Tibial nerve (tissue), 4 donors: ENCODE measurements around the gene B3GNT5. TPM values are rescaled to one million over a fixed set of nuclear protein-coding genes. Genes with fewer than 3 reads are reported as not detected.
A peak's percentile ranks its signal among the peaks of the same experiment; 100 is the strongest.

Source experiments
- DNase-seq, 2 donors: peaks; one replicate each; pipeline ENCODE4 v3.0.0-alpha.2; 2019; ENCODE audit warnings: low spot score in 2 of 2
- H3K27ac ChIP-seq, 4 donors: fragments of 200-600 bp; sonication (generic) in 3 of 4; one replicate each; pipeline ENCODE4 v1.5.1; 2017 to 2019; ENCODE audit warnings: mild to moderate bottlenecking in 1 of 4
- H3K27me3 ChIP-seq, 2 donors: fragments of 200-600 bp; sonication (generic) in 1 of 2; one replicate each; pipeline versions ENCODE4 v1.5.1 to v1.6.0; 2017 to 2019
- H3K36me3 ChIP-seq, 3 donors: fragments of 200-600 bp; sonication (generic); one replicate each; pipeline ENCODE4 v1.5.1; 2018 to 2019
- H3K4me1 ChIP-seq, 4 donors: fragments of 200-600 bp; sonication (generic) in 3 of 4; one replicate each; pipeline ENCODE4 v1.5.1; 2017 to 2019
- H3K4me3 ChIP-seq, 4 donors: fragments of 200-600 bp; sonication (generic) in 3 of 4; one replicate each; pipeline ENCODE4 v1.5.1; 2017 to 2019; ENCODE audit warnings: mild to moderate bottlenecking in 1 of 4, moderate library complexity in 1 of 4
- H3K9me3 ChIP-seq, 4 donors: fragments of 200-600 bp; sonication (generic) in 3 of 4; one replicate each; pipeline ENCODE4 v1.5.1; 2017 to 2019
- CTCF ChIP-seq, 5 experiments: fragments of 200-600 bp in 3 of 5; fragments of 450-650 bp in 2 of 5; sonication (generic) in 3 of 5; IDR thresholded peaks; one replicate each; pipeline ENCODE4 v1.5.1; 2016 to 2019; ENCODE audit warnings: antibody characterized with exemption in 5 of 5, mild to moderate bottlenecking in 3 of 5, moderate library complexity in 2 of 5
- EP300 ChIP-seq, 2 donors: sonication (generic); formaldehyde crosslinking; IDR thresholded peaks; one replicate each; pipeline ENCODE4 v1.6.1; 2017; ENCODE audit warnings: antibody characterized with exemption in 2 of 2, mild to moderate bottlenecking in 1 of 2
- POLR2A ChIP-seq, 2 donors: fragments of 450-650 bp; IDR thresholded peaks; one replicate each; pipeline ENCODE4 v1.6.1; 2017; ENCODE audit warnings: antibody characterized with exemption in 2 of 2, mild to moderate bottlenecking in 2 of 2, moderate library complexity in 2 of 2
- WGBS, 2 donors: methylation state at CpG; one replicate each; pipeline ENCODE4 v1.1.5; 2018; 5-methylcytosine and 5-hydroxymethylcytosine counted together
- total RNA-seq, 4 donors: library from RNA; depleted of rRNA; stranded (reverse); fragments of >200 nt; gene quantifications; one replicate each; pipeline ENCODE4 v1.1.0, GENCODE V29; 2016

B3GNT5 gene
- total RNA-seq, 4 donors from 2014 or later = 7.1 to 10.7 (median 9.2) TPM

- DNase-seq = no peak
- 40 to 41% methylated on average over 7 of the region's 7 CpGs for WGBS, 2 donors
- peak overlapping the region; percentile 76 to 98 (median 86) for H3K27ac ChIP-seq
Observed at GRCh38 chr3:183260167-183260904, 7.3 kb downstream of the B3GNT5 start.

GRCh38 chr3:183261151-183261724 lies 8.2 kb downstream of the B3GNT5 start:
- Histone ChIP-seq H3K27ac (peak overlapping the region; percentile 76 to 98 (median 86)), H3K4me1 (peaks cover 0 to 64% (median 31%) of the 10 kb centered on the region in 4 donors), H3K4me3 (no peak overlapping the region), H3K9me3 (no peaks in the 10 kb centered on the region), H3K27me3 (no peaks in the 10 kb centered on the region), H3K36me3 (no peaks in the 10 kb centered on the region)
- DNase-seq = no peak
- 65 to 66% methylated on average over 5 of the region's 5 CpGs for WGBS, 2 donors
- no peak for TF ChIP-seq POLR2A (IDR thresholded peaks at IDR 0.05)
- TF ChIP-seq CTCF (IDR thresholded peaks at IDR 0.05) = no peak
- TF ChIP-seq EP300 (IDR thresholded peaks at IDR 0.05) = no peak

More at GRCh38 chr3:183260167-183260904, 7.3 kb downstream of the B3GNT5 start:
- H3K36me3 ChIP-seq = no peaks in the 10 kb centered on the region
- no peak overlapping the region for H3K4me3 ChIP-seq
- no peaks in the 10 kb centered on the region for H3K27me3 ChIP-seq
- no peaks in the 10 kb centered on the region for H3K9me3 ChIP-seq
- TF ChIP-seq POLR2A (IDR thresholded peaks at IDR 0.05) (no peak), EP300 (IDR thresholded peaks at IDR 0.05) (peak in 1 of 2 donors; percentile 68)
- peaks cover 0 to 62% (median 28%) of the 10 kb centered on the region in 4 donors for H3K4me1 ChIP-seq

GRCh38 chr3:183262875-183263378 lies 9.9 kb downstream of the B3GNT5 start:
- no peak overlapping the region for H3K4me3 ChIP-seq
- H3K27me3 ChIP-seq = no peaks in the 10 kb centered on the region
- TF ChIP-seq CTCF (IDR thresholded peaks at IDR 0.05) (no peak), POLR2A (IDR thresholded peaks at IDR 0.05) (no peak), EP300 (IDR thresholded peaks at IDR 0.05) (no peak)

GRCh38 chr3:183264268-183264667 lies 11.2 kb downstream of the B3GNT5 start:
- 58 to 60% methylated on average over 5 of the region's 5 CpGs for WGBS, 2 donors
- Histone ChIP-seq H3K27ac (peak overlapping the region; percentile 67 to 89 (median 78)), H3K4me3 (no peak overlapping the region), H3K9me3 (no peaks in the 10 kb centered on the region), H3K36me3 (peaks cover 0 to under 1% (median 0%) of the 10 kb centered on the region in 3 donors), H3K4me1 (peaks cover 0 to 77% (median 33%) of the 10 kb centered on the region in 4 donors), H3K27me3 (no peaks in the 10 kb centered on the region)
- TF ChIP-seq EP300 (IDR thresholded peaks at IDR 0.05) (no peak), POLR2A (IDR thresholded peaks at IDR 0.05) (no peak), CTCF (IDR thresholded peaks at IDR 0.05) (no peak)
- DNase-seq = no peak

More at GRCh38 chr3:183262875-183263378, 9.9 kb downstream of the B3GNT5 start:
- Histone ChIP-seq H3K9me3 (no peaks in the 10 kb centered on the region), H3K4me1 (peaks cover 0 to 71% (median 35%) of the 10 kb centered on the region in 4 donors), H3K36me3 (no peaks in the 10 kb centered on the region), H3K27ac (peak overlapping the region; percentile 26 to 89 (median 78))
- 85 to 91% methylated on average over 3 of the region's 3 CpGs for WGBS, 2 donors
- no peak for DNase-seq

- H3K9me3 ChIP-seq = no peaks in the 10 kb centered on the region
- H3K4me3 ChIP-seq = peak overlapping the region in 3 of 4 donors; percentile 14 to 22 (median 15)
- H3K27me3 ChIP-seq = no peaks in the 10 kb centered on the region
- H3K36me3 ChIP-seq = peaks cover 0 to 10% (median 0%) of the 10 kb centered on the region in 3 donors
- 33 to 52% methylated on average over 15 of the region's 15 CpGs for WGBS, 2 donors
- peaks cover 0 to 71% (median 30%) of the 10 kb centered on the region in 4 donors for H3K4me1 ChIP-seq
- peak overlapping the region; percentile 67 to 89 (median 78) for H3K27ac ChIP-seq
- TF ChIP-seq EP300 (IDR thresholded peaks at IDR 0.05) = peak in 1 of 2 donors; percentile 25
- TF ChIP-seq CTCF (IDR thresholded peaks at IDR 0.05) = no peak
- no peak for TF ChIP-seq POLR2A (IDR thresholded peaks at IDR 0.05)
- no peak for DNase-seq
Observed at GRCh38 chr3:183265157-183265642, 12.1 kb downstream of the B3GNT5 start.
